WERI-Rb-1 (cell line): ENCODE data around the gene RAMP2.

Experiments used
- DNase-seq: peaks from one replicate; pipeline ENCODE4 v3.0.0-alpha.2; 2020
- H3K27ac ChIP-seq: fragments of 250-450 bp; sonication (Bioruptor Pico); 2 replicates; pipeline ENCODE4 v1.5.1; 2020; ENCODE audit warnings: mild to moderate bottlenecking, moderate library complexity
- H3K27me3 ChIP-seq: fragments of 250-450 bp; sonication (Bioruptor Pico); 2 replicates; pipeline ENCODE4 v1.5.1; 2021; ENCODE audit warnings: mild to moderate bottlenecking, low read depth, moderate library complexity; ENCODE audit not compliant: insufficient read depth, severe bottlenecking
- H3K36me3 ChIP-seq: fragments of 250-450 bp; sonication (Bioruptor Pico); 2 replicates; pipeline ENCODE4 v1.5.1; 2020; ENCODE audit warnings: mild to moderate bottlenecking, moderate library complexity
- H3K4me3 ChIP-seq: 2 replicates; pipeline ENCODE4 v1.5.1; 2011; ENCODE audit warnings: low read depth, mild to moderate bottlenecking, control low read depth, low read length
- H3K9me3 ChIP-seq: fragments of 250-450 bp; sonication (Bioruptor Pico); 2 replicates; pipeline ENCODE4 v1.5.1; 2021; ENCODE audit warnings: mild to moderate bottlenecking, moderate library complexity; ENCODE audit not compliant: severe bottlenecking
- CTCF ChIP-seq: IDR thresholded peaks from 2 replicates; pipeline ENCODE4 v1.5.1; 2011; ENCODE audit warnings: low read depth, mild to moderate bottlenecking, control low read depth, inconsistent platforms, low read length

Gene RAMP2

GRCh38 chr17:42784811-42785592 is 24.0 kb downstream of the RAMP2 start:
- Histone ChIP-seq H3K27me3 (peaks cover 10% of the 10 kb centered on the region), H3K27ac (0 out of 2 replicates have a peak overlapping the region, but pooled peaks have one; percentile 23), H3K9me3 (no peaks in the 10 kb centered on the region), H3K4me3 (no peak overlapping the region), H3K36me3 (no peaks in the 10 kb centered on the region)
- no peak for TF ChIP-seq CTCF
- peak; percentile 67 for DNase-seq

- no peaks in the 10 kb centered on the region for H3K9me3 ChIP-seq
- TF ChIP-seq CTCF = no peak
- no peak for DNase-seq
- H3K27ac ChIP-seq = no peak overlapping the region
- H3K27me3 ChIP-seq = peaks cover 3% of the 10 kb centered on the region
- H3K36me3 ChIP-seq = no peaks in the 10 kb centered on the region
- no peak overlapping the region for H3K4me3 ChIP-seq
Measured at GRCh38 chr17:42787266-42787665, 26.2 kb downstream of the RAMP2 start.

GRCh38 chr17:42791948-42792347 is 30.9 kb downstream of the RAMP2 start:
- H3K9me3 ChIP-seq = no peaks in the 10 kb centered on the region
- no peaks in the 10 kb centered on the region for H3K27me3 ChIP-seq
- TF ChIP-seq CTCF = no peak
- no peak for DNase-seq
- peaks cover 9% of the 10 kb centered on the region for H3K36me3 ChIP-seq
- no peak overlapping the region for H3K27ac ChIP-seq
- no peak overlapping the region for H3K4me3 ChIP-seq

GRCh38 chr17:42792545-42792944 is 31.5 kb downstream of the RAMP2 start:
- no peak for DNase-seq
- H3K4me3 ChIP-seq = no peak overlapping the region
- no peak for TF ChIP-seq CTCF
- peaks cover 15% of the 10 kb centered on the region for H3K36me3 ChIP-seq
- no peaks in the 10 kb centered on the region for H3K27me3 ChIP-seq
- no peak overlapping the region for H3K27ac ChIP-seq
- H3K9me3 ChIP-seq = no peaks in the 10 kb centered on the region

- Histone ChIP-seq H3K4me3 (no peak overlapping the region), H3K9me3 (peaks cover 8% of the 10 kb centered on the region), H3K27ac (no peak overlapping the region), H3K36me3 (peaks cover 18% of the 10 kb centered on the region), H3K27me3 (no peaks in the 10 kb centered on the region)
- DNase-seq = no peak
- TF ChIP-seq CTCF = no peak
Measured at GRCh38 chr17:42795061-42795460, 34.0 kb downstream of the RAMP2 start.

- H3K27ac ChIP-seq = no peak overlapping the region
- DNase-seq = no peak
- H3K27me3 ChIP-seq = no peaks in the 10 kb centered on the region
- TF ChIP-seq CTCF = no peak
- H3K36me3 ChIP-seq = peaks cover 18% of the 10 kb centered on the region
- H3K4me3 ChIP-seq = no peak overlapping the region
- peaks cover 8% of the 10 kb centered on the region for H3K9me3 ChIP-seq
Measured at GRCh38 chr17:42795465-42795864, 34.4 kb downstream of the RAMP2 start.
